ENCODE results near the gene SNCB. TPM values are rescaled to one million over a fixed set of nuclear protein-coding genes. Genes with fewer than 3 reads are reported as not detected.

Gene SNCB
- total and polyA plus RNA-seq, 2 donors from 2014 or later, result not detected

DNA sequence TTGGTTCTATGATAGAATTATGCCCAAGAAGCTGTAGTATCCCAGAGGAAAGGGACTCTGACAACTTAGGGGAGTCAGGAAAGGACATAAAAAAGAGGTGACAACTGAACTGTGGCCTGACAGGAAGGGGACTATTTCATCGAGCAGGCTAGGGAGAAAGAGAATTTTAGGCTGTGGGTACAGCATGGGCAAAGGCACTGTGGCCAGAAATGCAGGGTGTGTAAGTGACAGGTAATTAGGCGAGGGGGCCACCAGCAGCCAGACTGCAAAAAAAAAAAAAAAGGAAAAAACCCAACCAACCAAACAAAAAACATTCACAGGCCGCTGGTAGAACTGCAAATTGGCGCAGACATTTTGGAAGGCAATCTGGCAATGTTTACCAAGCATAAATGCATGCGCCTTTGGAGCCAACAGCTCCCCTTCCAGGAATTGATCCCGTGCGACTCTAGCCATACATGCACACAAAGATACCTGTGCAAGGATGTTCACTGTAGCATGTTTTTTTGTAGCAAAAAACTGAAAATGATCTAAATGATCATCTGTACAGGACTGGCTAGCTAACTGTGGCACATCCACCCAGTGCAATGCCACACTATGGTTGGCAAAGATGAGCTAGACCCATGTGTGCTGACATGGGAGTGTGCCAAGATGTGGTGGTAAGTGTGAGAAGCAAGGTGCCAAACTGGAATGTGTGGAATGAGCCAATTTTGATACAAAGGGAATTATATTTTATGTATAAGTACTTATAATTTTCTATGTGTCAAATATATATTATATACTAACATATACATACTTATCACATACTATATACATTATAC lies 1.3 kb upstream of the SNCB start:
- TF ChIP-seq CTCF (IDR thresholded peaks at IDR 0.05; ENCODE audit: borderline replicate concordance, extremely low read depth, insufficient read depth), result no peak
- Histone ChIP-seq H3K27ac (ENCODE audit: low read depth in 2 of 2, low read length in 2 of 2) (no peak overlapping the region), H3K27me3 (ENCODE audit: control insufficient read depth, insufficient read depth, low read length) (peaks cover 31% of the 10 kb centered on the region), H3K9ac (ENCODE audit: low read length in 3 of 3) (no peak overlapping the region), H3K36me3 (ENCODE audit: control insufficient read depth in 2 of 3, insufficient read depth in 3 of 3, low read length in 3 of 3) (no peaks in the 10 kb centered on the region), H3K4me3 (ENCODE audit: low read length in 3 of 3) (no peak overlapping the region), H3K9me3 (ENCODE audit: control insufficient read depth in 2 of 3, insufficient read depth in 1 of 3, low read length in 3 of 3) (no peaks in the 10 kb centered on the region), H3K4me1 (ENCODE audit: control insufficient read depth in 2 of 3, insufficient read depth in 2 of 3, low read depth in 1 of 3, low read length in 3 of 3) (peaks cover 0 to 7% (median 0%) of the 10 kb centered on the region in 3 donors)
- intact Hi-C loops (cut with DNase I), result no loop called here
- DNase-seq (no peak), FAIRE-seq (no peak)

DNA sequence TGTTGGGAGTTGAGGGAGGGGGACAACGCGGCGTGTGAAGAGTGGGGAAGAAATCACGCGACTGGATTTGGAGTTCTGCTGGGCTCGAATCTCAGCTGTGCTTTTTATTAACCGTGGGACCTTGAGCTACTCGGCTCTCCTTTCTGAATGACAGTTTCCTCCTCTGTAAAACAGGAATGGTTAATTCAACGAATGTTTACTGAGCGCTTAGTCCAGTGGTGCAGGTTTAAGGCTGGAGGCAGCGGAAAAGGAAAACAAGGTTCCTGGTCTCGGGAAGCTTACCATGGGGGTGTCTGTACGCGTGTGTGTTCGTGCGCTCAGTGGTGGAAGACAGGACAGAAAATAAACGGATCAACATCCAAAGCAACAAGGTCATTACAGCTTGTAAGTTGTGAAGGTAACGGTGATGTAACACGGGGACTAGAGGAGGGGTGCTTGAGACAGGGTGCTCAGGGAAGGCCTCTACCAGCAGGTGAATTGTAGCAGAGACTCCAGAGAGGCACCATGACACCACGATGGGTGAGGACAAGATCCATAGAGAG lies 418 bp upstream of the SNCB start:
- FAIRE-seq (no peak), DNase-seq (no peak)
- Histone ChIP-seq H3K9me3 (ENCODE audit: control insufficient read depth in 2 of 3, insufficient read depth in 1 of 3, low read length in 3 of 3) (no peaks in the 10 kb centered on the region), H3K27me3 (ENCODE audit: control insufficient read depth, insufficient read depth, low read length) (peaks cover 31% of the 10 kb centered on the region), H3K4me1 (ENCODE audit: control insufficient read depth in 2 of 3, insufficient read depth in 2 of 3, low read depth in 1 of 3, low read length in 3 of 3) (peaks cover 0 to 7% (median 0%) of the 10 kb centered on the region in 3 donors), H3K4me3 (ENCODE audit: low read length in 3 of 3) (peak overlapping the region in 1 of 3 donors; percentile 41), H3K36me3 (ENCODE audit: control insufficient read depth in 2 of 3, insufficient read depth in 3 of 3, low read length in 3 of 3) (no peaks in the 10 kb centered on the region), H3K9ac (ENCODE audit: low read length in 3 of 3) (no peak overlapping the region), H3K27ac (ENCODE audit: low read depth in 2 of 2, low read length in 2 of 2) (no peak overlapping the region)
- TF ChIP-seq CTCF (IDR thresholded peaks at IDR 0.05; ENCODE audit: borderline replicate concordance, extremely low read depth, insufficient read depth), result no peak
- intact Hi-C loops (cut with DNase I), result no loop called here

DNA sequence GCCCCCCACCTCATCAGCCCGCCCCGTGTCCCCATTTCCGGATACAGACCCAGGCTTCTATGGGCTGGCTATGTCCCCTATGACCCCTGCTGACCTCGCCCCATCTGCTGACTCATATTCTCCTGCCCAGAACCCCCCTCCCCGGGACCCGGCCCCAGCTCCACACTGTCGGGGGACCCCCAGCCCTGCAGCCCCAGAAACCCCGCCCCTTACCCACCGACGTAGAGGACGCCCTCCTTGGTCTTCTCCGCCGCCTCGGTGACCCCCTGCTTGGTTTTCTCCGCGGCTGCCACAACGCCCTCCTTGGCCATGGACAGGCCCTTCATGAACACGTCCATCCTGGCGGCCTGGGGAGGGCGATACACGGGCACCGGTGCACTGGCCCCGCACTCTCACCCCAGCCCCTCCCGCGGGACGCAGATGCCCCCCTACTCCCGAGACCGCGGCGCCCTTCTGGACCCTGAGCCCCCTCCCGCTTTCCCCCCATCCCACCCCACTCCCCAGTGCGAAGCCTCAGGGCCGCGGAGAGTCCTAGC lies 949 bp downstream of the SNCB start:
- no peak overlapping the region for H3K4me3 ChIP-seq (ENCODE audit: low read length in 3 of 3)
- FAIRE-seq, result no peak
- H3K27me3 ChIP-seq (ENCODE audit: control insufficient read depth, insufficient read depth, low read length), result peaks cover 31% of the 10 kb centered on the region

More for the DNA sequence above, 949 bp downstream of the SNCB start:
- intact Hi-C loops (cut with DNase I), result no loop called here
- Histone ChIP-seq H3K9me3 (ENCODE audit: control insufficient read depth in 2 of 3, insufficient read depth in 1 of 3, low read length in 3 of 3) (no peaks in the 10 kb centered on the region), H3K36me3 (ENCODE audit: control insufficient read depth in 2 of 3, insufficient read depth in 3 of 3, low read length in 3 of 3) (no peaks in the 10 kb centered on the region), H3K4me1 (ENCODE audit: control insufficient read depth in 2 of 3, insufficient read depth in 2 of 3, low read depth in 1 of 3, low read length in 3 of 3) (peaks cover 0 to 7% (median 0%) of the 10 kb centered on the region in 3 donors), H3K27ac (ENCODE audit: low read depth in 2 of 2, low read length in 2 of 2) (no peak overlapping the region), H3K9ac (ENCODE audit: low read length in 3 of 3) (no peak overlapping the region)
- no peak for TF ChIP-seq CTCF (IDR thresholded peaks at IDR 0.05; ENCODE audit: borderline replicate concordance, extremely low read depth, insufficient read depth)
- DNase-seq, result peak in 1 of 5 donors; percentile 67

Measured in kidney (tissue), 14 donors.